Stimulated activated CD8-positive, alpha-beta memory T cell treated with anti-CD3 and anti-CD28 coated beads, Interleukin-7, amount 100 ng/mL, for 4 hours (primary cell): ENCODE data around the gene NPPA.

Source experiments
- DNase-seq, 2 donors: peaks; one replicate each; pipeline ENCODE4 v3.0.0-alpha.2; 2020; ENCODE audit warnings: low read depth in 2 of 2

Gene NPPA

GRCh38 chr1:11874258-11874562 is 26.6 kb upstream of the NPPA start:
- no peak for DNase-seq

- no peak for DNase-seq
These were observed 26.0 kb upstream of the NPPA start for GRCh38 chr1:11873395-11874257.

DNA sequence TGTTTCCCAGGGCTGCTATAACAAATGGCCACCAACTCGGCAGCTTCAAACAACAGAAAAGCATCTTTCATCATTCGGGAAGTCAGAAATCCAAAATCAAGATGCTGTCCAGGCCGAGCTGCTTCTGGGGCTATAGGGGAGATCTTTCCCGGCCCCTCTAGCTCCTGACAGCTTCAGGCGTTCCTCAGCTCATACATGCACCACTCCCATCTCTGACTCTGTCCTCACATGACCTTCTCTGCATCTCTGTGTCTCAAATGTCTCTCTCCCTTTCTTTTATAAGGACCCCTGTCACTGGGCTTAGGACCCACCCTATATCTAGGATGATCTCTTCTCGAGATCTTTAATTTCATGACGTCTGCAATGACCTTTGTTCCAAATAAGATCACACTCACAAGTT is 25.0 kb upstream of the NPPA start:
- no peak for DNase-seq

- no peak for DNase-seq
These were observed 22.1 kb upstream of the NPPA start for GRCh38 chr1:11869650-11870207.

DNA sequence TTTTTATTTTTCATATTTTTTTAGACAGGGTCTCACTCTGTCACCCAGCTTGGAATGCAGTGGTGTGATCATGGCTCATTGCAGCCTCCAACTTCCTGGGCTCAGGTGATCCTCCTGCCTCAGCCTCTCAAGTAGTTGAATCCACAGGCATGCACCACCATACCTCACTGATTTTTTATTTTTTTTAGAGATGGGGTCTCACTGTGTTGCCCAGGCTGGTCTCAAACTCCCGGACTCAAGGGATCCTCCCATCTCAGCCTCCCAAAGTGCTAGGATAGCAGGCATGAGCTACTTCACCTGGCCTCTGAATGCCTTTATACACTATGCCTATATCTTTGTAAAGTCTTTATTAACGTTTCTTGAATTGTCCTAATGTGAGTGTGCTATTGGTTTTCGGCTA is 21.5 kb upstream of the NPPA start:
- DNase-seq = no peak

DNA sequence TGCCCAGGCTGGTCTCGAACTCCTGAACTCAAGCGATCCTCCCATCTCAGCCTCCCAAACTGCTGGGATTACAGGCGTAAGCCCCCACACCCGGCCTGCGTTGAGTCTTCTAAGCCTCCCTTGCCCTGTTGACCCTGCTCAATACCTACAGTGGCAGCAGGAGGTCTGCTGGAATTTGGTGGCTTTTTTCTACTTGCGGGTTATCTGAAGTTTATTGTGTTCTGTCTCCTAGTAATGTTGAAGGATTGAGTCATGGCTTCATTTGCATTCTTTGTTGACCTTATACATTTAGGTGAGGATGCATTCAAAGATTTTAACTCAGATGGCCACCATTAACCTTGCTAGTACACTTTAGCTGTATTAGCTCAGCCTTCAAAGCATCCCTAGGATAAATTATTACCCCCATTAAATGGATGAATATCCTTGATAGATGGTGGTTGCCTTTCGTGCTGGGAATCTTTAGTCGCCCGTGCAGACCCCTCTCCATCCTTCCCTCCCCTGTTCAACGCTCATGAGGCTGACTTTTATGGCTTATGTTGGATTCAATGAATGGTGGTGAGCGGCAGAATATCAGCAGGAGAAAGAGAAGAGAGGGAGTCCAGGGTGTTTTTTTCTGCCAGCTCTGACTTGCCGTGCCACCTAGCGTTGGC is 20.9 kb upstream of the NPPA start:
- DNase-seq = no peak

DNA sequence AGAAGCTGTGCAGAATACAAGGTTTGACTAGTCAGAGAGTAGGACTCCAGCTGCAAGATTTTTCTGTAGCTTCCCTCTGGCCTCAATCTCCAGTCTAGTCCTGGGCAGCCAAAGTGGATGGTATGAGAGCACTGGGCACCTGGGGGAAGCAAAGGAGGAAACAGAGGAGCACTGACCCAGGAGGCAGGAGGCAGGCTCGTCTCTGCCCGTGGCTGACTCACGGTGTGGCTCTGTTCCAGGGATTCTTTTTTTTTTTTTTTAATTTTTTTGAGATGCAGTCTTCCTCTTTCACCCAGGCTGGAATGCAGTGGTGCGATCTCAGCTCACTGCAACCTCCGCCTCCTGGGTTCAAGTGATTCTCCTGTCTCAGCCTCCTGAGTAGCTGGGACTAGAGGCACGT is 15.3 kb upstream of the NPPA start:
- no peak for DNase-seq

- DNase-seq = no peak
These were observed 13.0 kb upstream of the NPPA start for GRCh38 chr1:11860587-11860986.

GRCh38 chr1:11860083-11860482 is 12.5 kb upstream of the NPPA start:
- no peak for DNase-seq

GRCh38 chr1:11858968-11859871 is 11.6 kb upstream of the NPPA start:
- DNase-seq = peak; percentile 26 to 44

DNA sequence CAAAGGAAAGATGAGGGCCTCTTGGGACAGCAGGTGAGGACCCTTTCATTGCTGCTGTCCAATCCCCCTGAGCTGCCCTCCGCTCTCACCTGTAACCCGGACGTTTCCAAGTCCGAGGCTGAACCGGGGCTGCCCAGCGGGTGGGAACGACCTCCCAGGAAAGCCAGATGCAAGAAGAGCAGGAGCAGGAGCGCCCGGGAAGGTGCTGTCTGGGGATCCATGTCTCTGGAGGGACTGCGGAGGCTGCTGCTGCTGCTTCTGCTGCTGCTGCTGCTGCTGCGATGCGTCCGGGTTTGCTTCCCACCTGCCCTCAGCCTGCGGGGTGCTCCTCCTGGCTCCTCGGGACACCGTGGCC is 11.0 kb upstream of the NPPA start, which contains the start of gene NPPB:
TSS of gene NPPB (minus strand) at position 333 of the 355 bp plus-strand sequence. CDS start at position 221, 112 bp downstream.
- DNase-seq = no peak

DNA sequence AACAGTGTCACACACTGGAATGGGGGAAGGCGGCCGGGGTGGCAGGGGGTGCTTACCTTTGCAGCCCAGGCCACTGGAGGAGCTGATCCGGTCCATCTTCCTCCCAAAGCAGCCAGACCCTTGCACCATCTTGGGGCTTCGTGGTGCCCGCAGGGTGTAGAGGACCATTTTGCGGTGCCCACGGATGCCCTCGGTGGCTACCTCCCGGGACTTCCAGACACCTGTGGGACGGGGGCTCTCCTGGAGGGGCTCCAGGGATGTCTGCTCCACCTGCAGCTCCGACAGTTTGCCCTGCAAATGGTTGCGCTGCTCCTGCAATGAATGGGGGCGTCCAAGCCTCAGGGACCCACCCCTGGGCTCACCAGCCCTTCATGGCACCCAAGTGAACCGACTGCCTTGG is 10.6 kb upstream of the NPPA start:
- DNase-seq = no peak

GRCh38 chr1:11857164-11857851 is 9.7 kb upstream of the NPPA start:
- no peak for DNase-seq

DNA sequence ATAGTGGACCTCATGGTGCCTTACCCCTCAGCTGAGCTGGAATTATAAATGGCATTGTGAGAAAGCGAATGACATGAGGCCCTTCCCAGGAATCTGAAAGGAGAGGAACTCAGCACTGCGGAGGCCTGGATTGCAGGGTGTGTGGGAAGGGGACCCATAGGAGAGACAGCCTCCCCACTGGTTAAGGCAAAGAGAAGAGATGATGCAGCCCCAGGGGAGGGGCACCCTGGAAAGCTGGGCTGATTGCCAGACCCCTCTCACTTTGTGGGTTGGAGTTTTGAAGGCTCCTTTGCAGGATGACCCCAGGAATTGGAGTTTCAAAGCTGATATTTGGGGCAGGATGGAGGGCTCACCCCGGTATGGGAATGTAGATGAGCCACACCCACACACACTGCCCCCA is 9.1 kb upstream of the NPPA start:
- DNase-seq = no peak

GRCh38 chr1:11855430-11855829 is 7.8 kb upstream of the NPPA start:
- no peak for DNase-seq

DNA sequence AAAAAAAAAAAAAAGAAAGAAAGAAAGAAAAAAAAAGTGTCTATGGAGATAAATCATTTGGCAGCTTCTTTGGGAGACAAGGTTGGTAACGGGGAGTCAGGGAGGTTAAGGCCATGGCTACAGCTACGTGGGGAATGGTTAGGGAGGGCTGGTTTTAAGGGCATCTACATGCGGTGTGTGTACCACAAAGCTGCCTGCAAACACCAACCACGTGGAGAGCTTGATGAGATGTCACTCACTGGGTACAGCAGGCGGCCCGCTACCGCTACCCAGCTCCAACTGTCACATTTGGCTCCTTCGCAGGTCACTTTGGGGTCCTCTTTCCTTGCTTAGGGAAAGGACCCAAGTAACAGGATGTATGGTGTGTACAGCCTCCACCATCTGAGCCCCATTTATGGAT is 6.9 kb upstream of the NPPA start:
- DNase-seq = no peak

- DNase-seq = no peak
These were observed 3.6 kb upstream of the NPPA start for GRCh38 chr1:11851180-11851579.

DNA sequence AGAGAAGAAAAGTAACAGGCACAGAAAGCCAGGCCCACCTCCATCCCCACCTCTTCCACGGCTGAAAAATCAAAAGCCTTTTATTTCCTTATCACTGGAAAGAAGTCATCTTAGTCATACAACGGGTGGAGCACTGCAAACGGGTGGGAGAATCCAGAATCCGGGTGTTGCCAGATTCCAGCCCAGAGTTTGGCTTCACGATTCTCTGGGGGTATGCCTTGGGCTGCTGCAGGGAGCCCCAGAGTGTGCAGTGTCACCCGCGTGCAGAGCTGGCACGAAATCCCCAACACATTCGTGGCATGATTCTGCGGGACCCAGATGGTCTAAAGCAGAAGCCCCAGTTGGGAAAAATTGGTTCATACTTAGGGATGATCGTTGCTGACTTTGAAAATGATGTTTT is 2.6 kb upstream of the NPPA start:
- no peak for DNase-seq

- DNase-seq = no peak
These were observed 754 bp upstream of the NPPA start for GRCh38 chr1:11848373-11848700.

DNA sequence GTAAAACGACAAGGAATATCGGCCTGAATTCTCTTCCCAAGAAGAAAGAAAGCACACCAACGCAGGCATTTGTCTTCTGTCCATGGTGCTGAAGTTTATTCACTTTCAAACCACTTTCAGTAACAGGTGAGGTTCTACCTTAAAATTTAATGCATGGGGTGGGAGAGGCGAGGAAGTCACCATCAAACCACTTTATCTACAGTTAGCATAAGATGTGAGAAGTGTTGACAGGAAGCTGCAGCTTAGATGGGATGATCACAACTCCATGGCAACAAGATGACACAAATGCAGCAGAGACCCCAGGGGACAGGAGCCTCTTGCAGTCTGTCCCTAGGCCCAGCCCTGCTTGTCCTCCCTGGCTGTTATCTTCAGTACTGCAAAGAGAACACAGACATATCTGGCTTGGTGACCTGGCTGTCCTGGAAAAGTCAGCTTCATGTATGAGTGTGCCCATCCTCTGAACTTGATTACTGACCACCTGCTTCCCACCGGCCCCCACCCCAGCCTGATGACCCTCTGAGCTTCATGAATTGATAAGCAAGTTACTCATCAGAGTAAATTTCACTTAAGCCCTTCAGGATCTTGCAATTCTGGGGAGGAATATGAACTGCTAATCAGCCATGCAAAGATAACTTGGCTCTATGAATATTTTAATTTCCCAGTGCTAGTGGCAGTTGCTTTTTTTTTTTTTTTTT is 1.8 kb downstream of the NPPA start:
- no peak for DNase-seq
